HG03460 (cell line): ENCODE data around the gene TIPRL.
A peak's percentile ranks its signal among the peaks of the same experiment; 100 is the strongest.
"Not testable (repeated sequence)": the region's sequence is repeated elsewhere in the genome, so short reads cannot be mapped to it uniquely, and the experiment has no call there.

Experiments
- ATAC-seq: cut with Tn5 transposase; IDR thresholded peaks from one replicate; pipeline ENCODE4 v1.9.1; 2021; ENCODE audit not compliant: unreplicated experiment

TIPRL gene

GRCh38 chr1:168207673-168208072 lies 28.9 kb downstream of the TIPRL start:
- ATAC-seq, result not testable (repeated sequence)

- no peak for ATAC-seq
These were observed 31.6 kb downstream of the TIPRL start for GRCh38 chr1:168210312-168210711.

- no peak for ATAC-seq
These were observed 34.6 kb downstream of the TIPRL start for GRCh38 chr1:168213349-168213748.

- no peak for ATAC-seq
These were observed 37.4 kb downstream of the TIPRL start for GRCh38 chr1:168216171-168216570.

- no peak for ATAC-seq
These were observed 38.9 kb downstream of the TIPRL start for GRCh38 chr1:168217664-168218063.

- no peak for ATAC-seq
These were observed 39.9 kb downstream of the TIPRL start for GRCh38 chr1:168218658-168219057.

GRCh38 chr1:168220470-168220871 lies 41.7 kb downstream of the TIPRL start:
- no peak for ATAC-seq

- no peak for ATAC-seq
These were observed 42.5 kb downstream of the TIPRL start for GRCh38 chr1:168221275-168221674.

- no peak for ATAC-seq
These were observed 44.5 kb downstream of the TIPRL start for GRCh38 chr1:168223261-168223660.

GRCh38 chr1:168223681-168224540 lies 45.1 kb downstream of the TIPRL start:
- ATAC-seq, result no peak

- no peak for ATAC-seq
These were observed 46.2 kb downstream of the TIPRL start for GRCh38 chr1:168224991-168225390.

GRCh38 chr1:168225476-168226190 lies 46.9 kb downstream of the TIPRL start, which contains the start of gene SFT2D2:
Gene SFT2D2, plus strand, starts transcription at chr1:168226004. Its CDS starts 76 bp downstream, at chr1:168226080.
- ATAC-seq, result peak; percentile 80

- no peak for ATAC-seq
These were observed 48.9 kb downstream of the TIPRL start for GRCh38 chr1:168227620-168228019.

- ATAC-seq, result no peak
These were observed 51.1 kb downstream of the TIPRL start for GRCh38 chr1:168229893-168230292.

- no peak for ATAC-seq
These were observed 51.9 kb downstream of the TIPRL start for GRCh38 chr1:168230709-168231108.

- peak; percentile 89 for ATAC-seq
These were observed 56.2 kb downstream of the TIPRL start for GRCh38 chr1:168234846-168235547.

GRCh38 chr1:168235548-168235885 lies 56.8 kb downstream of the TIPRL start:
- ATAC-seq, result no peak

- ATAC-seq, result no peak
These were observed 57.2 kb downstream of the TIPRL start for GRCh38 chr1:168235937-168236336.

- ATAC-seq, result no peak
These were observed 58.3 kb downstream of the TIPRL start for GRCh38 chr1:168236836-168237611.

- ATAC-seq, result no peak
These were observed 64.4 kb downstream of the TIPRL start for GRCh38 chr1:168243198-168243597.
